Measurements from ENCODE around the gene BAHD1.

GRCh38 chr15:40500568-40501330 is 60.0 kb downstream of the BAHD1 start:
- TF ChIP-seq POLR2AphosphoS5 (IDR thresholded peaks at IDR 0.05; ENCODE audit: low read depth) (no peak), CTCF (conservative IDR thresholded peaks at IDR 0.05; ENCODE audit: low read depth in 2 of 2) (no peak), EZH2 (IDR thresholded peaks at IDR 0.05; ENCODE audit: low read depth, unreplicated experiment) (no peak), EZH2phosphoT487 (IDR thresholded peaks at IDR 0.05; ENCODE audit: unreplicated experiment) (no peak), STAT1 (IDR thresholded peaks at IDR 0.05; ENCODE audit: unreplicated experiment) (no peak), REST (IDR thresholded peaks at IDR 0.05; ENCODE audit: unreplicated experiment) (no peak), ZNF331 (CRISPR knock-in tag; IDR thresholded peaks at IDR 0.05; ENCODE audit: low read depth) (no peak), ETS1 (IDR thresholded peaks at IDR 0.05) (no peak), NANOG (IDR thresholded peaks at IDR 0.05; ENCODE audit: borderline replicate concordance) (no peak), JUNB (IDR thresholded peaks at IDR 0.05; ENCODE audit: unreplicated experiment) (no peak)

Measured in GM23338 (cell line).